Activated CD8-positive, alpha-beta memory T cell treated with anti-CD3 and anti-CD28 coated beads, Interleukin-2, amount 50 U/mL, for 24 hours (primary cell): ENCODE results near the gene NYAP2.

Experiments
- DNase-seq: peaks from one replicate; pipeline ENCODE4 v3.0.0-alpha.2; 2020; ENCODE audit errors: extremely low read depth

Gene NYAP2

DNA sequence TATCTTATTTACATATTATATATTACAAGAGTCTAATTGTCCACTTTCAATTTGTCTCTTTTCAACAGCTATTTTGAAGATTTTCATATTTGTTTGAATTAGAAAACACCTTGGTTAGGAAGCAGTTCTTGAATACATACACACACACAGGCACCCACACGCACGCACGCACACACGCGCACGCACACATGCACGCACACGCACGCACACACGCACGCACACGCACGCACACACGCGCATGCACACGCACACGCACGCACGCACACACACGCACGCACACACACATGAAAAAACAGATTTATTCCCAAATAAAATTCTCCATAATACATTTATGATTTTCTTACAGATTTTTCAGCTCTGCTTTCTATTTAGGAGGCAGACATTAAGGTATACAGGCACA is 220.7 kb downstream of the NYAP2 start:
- no peak for DNase-seq

- DNase-seq: no peak
Measured at GRCh38 chr2:225630824-225631533, 231.5 kb downstream of the NYAP2 start.

- no peak for DNase-seq
Measured at GRCh38 chr2:225632351-225632750, 232.8 kb downstream of the NYAP2 start.

GRCh38 chr2:225636558-225636957 is 237.0 kb downstream of the NYAP2 start:
- no peak for DNase-seq

GRCh38 chr2:225637259-225637658 is 237.7 kb downstream of the NYAP2 start:
- no peak for DNase-seq

DNA sequence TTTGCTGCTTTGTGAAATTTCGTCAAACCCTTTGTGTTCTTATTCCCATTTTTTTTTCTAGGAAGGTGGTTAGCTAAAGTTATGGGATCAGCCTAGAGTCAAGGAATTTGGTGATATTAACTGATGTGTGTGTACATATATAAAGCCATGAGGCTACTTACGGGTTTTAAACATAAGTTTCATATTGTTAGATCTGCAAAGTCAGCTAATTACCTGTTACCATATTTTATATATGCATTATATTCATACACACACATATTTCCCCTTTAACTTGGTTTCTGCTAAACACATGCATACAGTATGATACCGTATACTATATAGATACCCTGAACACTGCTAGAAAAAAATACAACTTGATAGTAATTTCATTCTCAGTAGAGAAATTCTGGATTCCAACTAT is 241.0 kb downstream of the NYAP2 start:
- no peak for DNase-seq

GRCh38 chr2:225649274-225649673 is 249.8 kb downstream of the NYAP2 start:
- no peak for DNase-seq

- DNase-seq: no peak
Measured at GRCh38 chr2:225650041-225650440, 250.5 kb downstream of the NYAP2 start.

GRCh38 chr2:225660262-225661131 is 261.0 kb downstream of the NYAP2 start:
- DNase-seq: peak; percentile 49

DNA sequence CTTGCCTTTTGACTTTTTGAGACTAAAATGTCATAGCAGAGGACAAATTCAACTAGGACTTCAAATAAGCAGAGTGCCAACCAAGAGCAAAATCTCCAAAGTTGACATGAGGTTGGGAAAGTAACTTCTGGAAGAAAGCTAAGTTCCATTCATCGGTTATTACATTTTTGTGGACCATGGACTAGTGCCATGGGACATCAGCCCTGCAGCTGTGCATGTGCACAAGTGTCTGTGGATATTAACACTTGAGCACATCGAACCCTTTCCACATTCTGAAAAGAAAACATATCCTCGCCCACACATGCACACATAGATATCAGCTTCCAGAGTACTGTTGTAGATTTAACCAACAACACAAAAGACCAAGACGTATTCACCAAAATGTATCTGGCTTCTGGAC is 262.6 kb downstream of the NYAP2 start:
- DNase-seq: no peak

GRCh38 chr2:225667445-225667844 is 267.9 kb downstream of the NYAP2 start:
- no peak for DNase-seq

- DNase-seq: no peak
Measured at GRCh38 chr2:225668606-225669266, 269.2 kb downstream of the NYAP2 start.

- no peak for DNase-seq
Measured at GRCh38 chr2:225670111-225670974, 270.8 kb downstream of the NYAP2 start.

DNA sequence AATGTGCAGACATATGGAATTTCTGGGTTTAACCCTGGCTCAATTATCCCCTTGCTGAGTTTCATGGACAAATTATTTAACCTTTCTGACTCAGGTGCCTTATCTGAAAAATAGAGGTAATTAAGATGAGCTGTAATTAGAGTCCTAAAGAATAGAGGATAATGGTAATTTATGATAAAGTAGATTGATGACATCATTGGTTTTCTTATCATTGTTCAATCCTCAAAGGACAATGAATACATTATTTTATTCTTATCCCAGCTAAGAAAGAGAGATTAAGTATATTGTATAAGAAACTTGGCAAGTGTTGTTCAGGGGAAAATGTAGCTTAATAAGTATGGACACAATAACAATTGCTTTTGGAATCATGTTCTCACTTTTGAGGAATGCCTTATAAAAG is 279.3 kb downstream of the NYAP2 start:
- no peak for DNase-seq

- no peak for DNase-seq
Measured at GRCh38 chr2:225683258-225683657, 283.7 kb downstream of the NYAP2 start.

- DNase-seq: no peak
Measured at GRCh38 chr2:225690153-225690552, 290.6 kb downstream of the NYAP2 start.

GRCh38 chr2:225691711-225692110 is 292.2 kb downstream of the NYAP2 start:
- no peak for DNase-seq

GRCh38 chr2:225693259-225693658 is 293.7 kb downstream of the NYAP2 start:
- DNase-seq: no peak

- DNase-seq: no peak
Measured at GRCh38 chr2:225694664-225695063, 295.2 kb downstream of the NYAP2 start.

GRCh38 chr2:225697936-225698335 is 298.4 kb downstream of the NYAP2 start:
- DNase-seq: no peak
